CD4-positive, alpha-beta T cell (primary cell): ENCODE measurements around the gene TNRC6A. TPM values are rescaled to one million over a fixed set of nuclear protein-coding genes. Genes with fewer than 3 reads are reported as not detected.

Experiments used
- ATAC-seq: fragments of 200-7000 bp; cut with Tn5 transposase; one replicate; pipeline ENCODE4 v1.10.0; 2022; ENCODE audit warnings: mild to moderate bottlenecking; ENCODE audit not compliant: poor library complexity
- CTCF ChIA-PET: fragments of 350-600 bp; sonication (Branson Sonifier 250); formaldehyde crosslinking; loops from one replicate; lab custom pipeline; 2021; ENCODE audit warnings: antibody characterized with exemption, inconsistent platforms; lab: Charles Lee
- POLR2A ChIA-PET: fragments of 350-600 bp; sonication (Branson Sonifier 250); formaldehyde crosslinking; loops from one replicate; lab custom pipeline; 2021; ENCODE audit warnings: antibody characterized with exemption, inconsistent platforms; lab: Charles Lee
- DNase-seq, 14 experiments: peaks; one replicate each; pipeline ENCODE4 v3.0.0-alpha.2; 2013 to 2020; ENCODE audit warnings: mixed read lengths in 2 of 14
- H3K27ac ChIP-seq, 2 donors: one replicate each; pipeline versions ENCODE4 v1.5.1 to v1.7.0; 2013; ENCODE audit warnings: low read length in 2 of 2, low read depth in 1 of 2, mild to moderate bottlenecking in 1 of 2
- H3K27me3 ChIP-seq, 2 experiments: 1 replicate in 1 of 2; 2 replicates in 1 of 2; pipeline versions ENCODE4 v1.6.1 to v1.7.0; 2013; ENCODE audit warnings: low read length in 2 of 2, control low read depth in 1 of 2, mild to moderate bottlenecking in 1 of 2, moderate library complexity in 1 of 2; ENCODE audit not compliant: insufficient read depth in 2 of 2, control insufficient read depth in 1 of 2
- H3K36me3 ChIP-seq: one replicate; pipeline ENCODE4 v1.6.1; 2013; ENCODE audit warnings: low read length, control low read depth; ENCODE audit not compliant: insufficient read depth
- H3K4me1 ChIP-seq: one replicate; pipeline ENCODE4 v1.6.1; 2013; ENCODE audit warnings: low read length, control low read depth; ENCODE audit not compliant: insufficient read depth
- H3K4me3 ChIP-seq: one replicate; pipeline ENCODE4 v1.5.1; 2013; ENCODE audit warnings: mild to moderate bottlenecking, low read length, moderate library complexity
- H3K9me3 ChIP-seq, 2 experiments: 1 replicate in 1 of 2; 2 replicates in 1 of 2; pipeline versions ENCODE4 v1.6.1 to v1.7.0; 2013; ENCODE audit warnings: low read length in 2 of 2, mild to moderate bottlenecking in 2 of 2, control low read depth in 1 of 2, moderate library complexity in 1 of 2; ENCODE audit not compliant: control insufficient read depth in 1 of 2, insufficient read depth in 1 of 2
- H3K27ac Mint-ChIP-seq: one replicate; pipeline ENCODE4 v1.8.0; 2020; ENCODE audit warnings: mixed read lengths
- H3K27me3 Mint-ChIP-seq: one replicate; pipeline ENCODE4 v1.8.0; 2021; ENCODE audit warnings: mixed read lengths
- H3K36me3 Mint-ChIP-seq: one replicate; pipeline ENCODE4 v1.8.0; 2021; ENCODE audit warnings: low read depth, mixed read lengths
- H3K4me1 Mint-ChIP-seq: one replicate; pipeline ENCODE4 v1.8.0; 2021; ENCODE audit warnings: low read depth, mixed read lengths
- H3K4me3 Mint-ChIP-seq: one replicate; pipeline ENCODE4 v1.8.0; 2020; ENCODE audit warnings: mild to moderate bottlenecking, mixed read lengths
- H3K9me3 Mint-ChIP-seq: one replicate; pipeline ENCODE4 v1.8.0; 2020; ENCODE audit warnings: mixed read lengths
- CTCF ChIP-seq: fragments of 200-600 bp; IDR thresholded peaks from one replicate; pipeline ENCODE4 v1.8.0; 2022; ENCODE audit warnings: antibody characterized with exemption, mild to moderate bottlenecking
- intact Hi-C, 2 experiments: fragments of 100-400 bp; cut with DNase I in 1 of 2; cut with micrococcal nuclease in 1 of 2; formaldehyde crosslinking; loops; one replicate each; pipeline versions ENCODE4 v1.15.1 to v1.9.0; 2023 to 2025; cut with DNase I, micrococcal nuclease
- total RNA-seq, 174 experiments: library from RNA in 2 of 174; stranded (reverse) in 2 of 174; gene quantifications; one replicate each; pipeline ENCODE4 v1.2.3 and lab custom pipeline; 2021 to 2026

Gene TNRC6A
- total RNA-seq, 2 experiments from 2014 or later = 70.4 to 74.6 TPM

GRCh38 chr16:24766057-24766456 is 36.6 kb downstream of the TNRC6A start:
- peak overlapping the region; percentile 47 for H3K27ac Mint-ChIP-seq
- no peak for TF ChIP-seq CTCF
- H3K9me3 ChIP-seq = no peaks in the 10 kb centered on the region
- H3K4me3 ChIP-seq = no peak overlapping the region
- POLR2A ChIA-PET = no interaction called here
- CTCF ChIA-PET = no interaction called here
- H3K36me3 ChIP-seq = peaks cover 28% of the 10 kb centered on the region
- peaks cover 78% of the 10 kb centered on the region for H3K36me3 Mint-ChIP-seq
- H3K9me3 Mint-ChIP-seq = no peaks in the 10 kb centered on the region
- ATAC-seq = no peak
- H3K27me3 Mint-ChIP-seq = no peaks in the 10 kb centered on the region
- H3K4me1 ChIP-seq = no peaks in the 10 kb centered on the region
- intact Hi-C loops = loop anchor here in 1 of 2 experiments (5.0 kb wide), 1 partner anchor 34 kb away; no protein-coding TSS in a partner anchor
- no peak for DNase-seq
- no peak overlapping the region for H3K27ac ChIP-seq
- H3K4me1 Mint-ChIP-seq = peaks cover 54% of the 10 kb centered on the region
- H3K4me3 Mint-ChIP-seq = no peak overlapping the region
- H3K27me3 ChIP-seq = no peaks in the 10 kb centered on the region

GRCh38 chr16:24769806-24770205 is 40.4 kb downstream of the TNRC6A start:
- ChIA-PET CTCF (no interaction called here), POLR2A (no interaction called here)
- H3K36me3 ChIP-seq = peaks cover 9% of the 10 kb centered on the region
- Mint-ChIP-seq H3K36me3 (peaks cover 79% of the 10 kb centered on the region), H3K27me3 (no peaks in the 10 kb centered on the region), H3K9me3 (no peaks in the 10 kb centered on the region), H3K27ac (peak overlapping the region; percentile 65), H3K4me1 (peaks cover 75% of the 10 kb centered on the region), H3K4me3 (no peak overlapping the region)
- no peaks in the 10 kb centered on the region for H3K27me3 ChIP-seq
- H3K4me1 ChIP-seq = peaks cover 4% of the 10 kb centered on the region
- H3K9me3 ChIP-seq = no peaks in the 10 kb centered on the region
- ATAC-seq (no peak), DNase-seq (no peak)
- no peak overlapping the region for H3K27ac ChIP-seq
- no peak for TF ChIP-seq CTCF
- intact Hi-C loops = loop anchor here in 1 of 2 experiments (5.0 kb wide), 1 partner anchor 38 kb away; no protein-coding TSS in a partner anchor
- no peak overlapping the region for H3K4me3 ChIP-seq

GRCh38 chr16:24771132-24771778 is 41.8 kb downstream of the TNRC6A start:
- DNase-seq (no peak), ATAC-seq (no peak)
- Histone ChIP-seq H3K4me1 (peaks cover 4% of the 10 kb centered on the region), H3K36me3 (peaks cover 7% of the 10 kb centered on the region), H3K4me3 (no peak overlapping the region), H3K27me3 (no peaks in the 10 kb centered on the region), H3K27ac (no peak overlapping the region), H3K9me3 (no peaks in the 10 kb centered on the region)
- H3K9me3 Mint-ChIP-seq = no peaks in the 10 kb centered on the region
- TF ChIP-seq CTCF = no peak
- intact Hi-C loops = no loop called here
- H3K4me3 Mint-ChIP-seq = no peak overlapping the region
- H3K27me3 Mint-ChIP-seq = no peaks in the 10 kb centered on the region
- H3K4me1 Mint-ChIP-seq = peaks cover 72% of the 10 kb centered on the region
- ChIA-PET CTCF (no interaction called here), POLR2A (no interaction called here)
- peaks cover 79% of the 10 kb centered on the region for H3K36me3 Mint-ChIP-seq
- no peak overlapping the region for H3K27ac Mint-ChIP-seq
